GM19099 (cell line): ENCODE data around the gene FBXL7.

Experiments
- POLR2A ChIP-seq: IDR thresholded peaks from 3 replicates; pipeline ENCODE4 v1.6.1; 2011; ENCODE audit warnings: low read depth; ENCODE audit not compliant: insufficient read length; ENCODE audit errors: extremely low read depth

FBXL7 gene

GRCh38 chr5:15499528-15500324, at the start of gene FBXL7:
Gene FBXL7, plus strand, starts transcription at chr5:15500180.
- TF ChIP-seq POLR2A: no peak

- TF ChIP-seq POLR2A: no peak
Observed at GRCh38 chr5:15450473-15450872, 49.5 kb upstream of the FBXL7 start.

GRCh38 chr5:15450949-15451348, 49.0 kb upstream of the FBXL7 start:
- no peak for TF ChIP-seq POLR2A

GRCh38 chr5:15452030-15452429, 48.0 kb upstream of the FBXL7 start:
- no peak for TF ChIP-seq POLR2A

GRCh38 chr5:15452781-15453180, 47.2 kb upstream of the FBXL7 start:
- TF ChIP-seq POLR2A: no peak

GRCh38 chr5:15459200-15459599, 40.8 kb upstream of the FBXL7 start:
- no peak for TF ChIP-seq POLR2A

GRCh38 chr5:15463231-15463980, 36.6 kb upstream of the FBXL7 start:
- TF ChIP-seq POLR2A: no peak

- TF ChIP-seq POLR2A: no peak
Observed at GRCh38 chr5:15472116-15472515, 27.9 kb upstream of the FBXL7 start.

- no peak for TF ChIP-seq POLR2A
Observed at GRCh38 chr5:15474143-15474719, 25.7 kb upstream of the FBXL7 start.

- no peak for TF ChIP-seq POLR2A
Observed at GRCh38 chr5:15475367-15475766, 24.6 kb upstream of the FBXL7 start.

GRCh38 chr5:15476977-15477376, 23.0 kb upstream of the FBXL7 start:
- TF ChIP-seq POLR2A: no peak

- TF ChIP-seq POLR2A: no peak
Observed at GRCh38 chr5:15480436-15480835, 19.5 kb upstream of the FBXL7 start.

- TF ChIP-seq POLR2A: no peak
Observed at GRCh38 chr5:15483351-15484097, 16.5 kb upstream of the FBXL7 start.

GRCh38 chr5:15487228-15487627, 12.8 kb upstream of the FBXL7 start:
- no peak for TF ChIP-seq POLR2A
